Esophagus squamous epithelium (tissue), 5 donors: Measurements from ENCODE around the gene BACH2. TPM values are rescaled to one million over a fixed set of nuclear protein-coding genes. Genes with fewer than 3 reads are reported as not detected.

Experiments used
- DNase-seq: peaks from one replicate; lab custom pipeline; 2025; lab: John Stamatoyannopoulos, UW
- H3K27ac ChIP-seq, 4 donors: fragments of 200-600 bp; sonication (generic); one replicate each; pipeline ENCODE4 v1.5.1; 2016 to 2019; ENCODE audit warnings: mild to moderate bottlenecking in 1 of 4
- H3K27me3 ChIP-seq, 4 donors: fragments of 200-600 bp; sonication (generic); 1 replicate in 3 of 4; 2 replicates in 1 of 4; pipeline versions ENCODE4 v1.5.1 to v1.6.0; 2017 to 2021; ENCODE audit warnings: antibody characterized with exemption in 1 of 4
- H3K36me3 ChIP-seq, 3 donors: fragments of 200-600 bp; sonication (generic); one replicate each; pipeline ENCODE4 v1.5.1; 2016 to 2019
- H3K4me1 ChIP-seq, 3 donors: fragments of 200-600 bp; sonication (generic); one replicate each; pipeline ENCODE4 v1.5.1; 2017 to 2019
- H3K4me3 ChIP-seq, 4 donors: fragments of 200-600 bp; sonication (generic); 1 replicate in 3 of 4; 2 replicates in 1 of 4; pipeline ENCODE4 v1.5.1; 2016 to 2019; ENCODE audit warnings: mild to moderate bottlenecking in 2 of 4, moderate library complexity in 1 of 4
- H3K9me3 ChIP-seq, 3 donors: fragments of 200-600 bp; sonication (generic); one replicate each; pipeline ENCODE4 v1.5.1; 2016 to 2019
- POLR2A ChIP-seq, 4 donors: fragments of 450-650 bp; IDR thresholded peaks; one replicate each; pipeline ENCODE4 v1.6.1; 2017; ENCODE audit warnings: antibody characterized with exemption in 4 of 4, mild to moderate bottlenecking in 4 of 4, moderate library complexity in 3 of 4
- WGBS, 2 donors: methylation state at CpG; one replicate each; pipeline ENCODE4 v1.1.5; 2018; 5-methylcytosine and 5-hydroxymethylcytosine counted together
- intact Hi-C: fragments of 100-400 bp; cut with DNase I; formaldehyde crosslinking; loops from one replicate; pipeline ENCODE4 v1.15.0; 2022
- total RNA-seq, 4 donors: library from RNA; depleted of rRNA; stranded (reverse); fragments of >200 nt; gene quantifications; one replicate each; pipeline ENCODE4 v1.1.0, GENCODE V29; 2016
- TF ChIP-seq, protein P1 (sequence below), 6 experiments: fragments of 450-650 bp in 4 of 6; fragments of 200-600 bp in 2 of 6; sonication (generic) in 2 of 6; IDR thresholded peaks; one replicate each; pipeline ENCODE4 v1.5.1; 2016 to 2019; ENCODE audit warnings: antibody characterized with exemption in 6 of 6, mild to moderate bottlenecking in 4 of 6, moderate library complexity in 4 of 6
- donor health status: DM: yes; HTN: yes; CAD: no.

Gene BACH2
- total RNA-seq, 4 donors from 2014 or later = 0.22 to 6.1 (median 0.66) TPM

DNA sequence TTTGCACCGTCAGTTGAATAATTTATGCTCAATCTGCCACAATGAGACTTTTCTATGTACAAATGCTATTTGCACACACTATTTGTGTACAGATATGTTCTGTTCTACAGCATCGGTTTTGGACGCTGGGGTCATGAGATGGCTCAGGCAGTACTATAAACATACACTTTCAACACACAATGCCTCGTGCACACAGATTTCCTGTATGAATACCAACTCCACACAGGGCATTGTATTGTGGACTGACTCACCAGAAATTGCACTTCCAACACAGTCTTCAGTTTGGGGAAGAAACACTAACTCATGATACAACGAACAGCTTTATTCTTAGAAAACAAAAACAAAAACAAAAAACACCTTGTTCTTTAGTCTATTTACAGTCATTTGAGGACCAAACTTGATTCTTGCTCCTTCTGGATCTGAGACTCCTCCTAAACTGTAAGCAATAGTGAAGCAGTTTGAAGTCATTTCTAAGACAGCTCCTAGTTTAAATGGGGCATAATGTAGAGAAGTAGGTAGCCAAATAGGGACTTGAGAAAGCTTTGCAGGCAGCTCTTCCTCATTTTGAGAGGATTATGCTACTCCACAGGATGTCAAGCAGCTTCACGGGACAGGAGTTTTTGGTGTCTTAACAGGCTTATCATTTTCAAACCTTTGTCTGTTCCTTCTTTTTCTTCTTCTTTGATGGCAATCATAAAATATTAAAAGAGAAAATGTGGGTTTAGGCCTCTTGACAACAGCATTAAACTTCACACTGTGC lies 368.7 kb downstream of the BACH2 start:
- Histone ChIP-seq H3K36me3 (no peaks in the 10 kb centered on the region), H3K4me3 (no peak overlapping the region), H3K27ac (no peak overlapping the region), H3K9me3 (no peaks in the 10 kb centered on the region), H3K27me3 (no peaks in the 10 kb centered on the region), H3K4me1 (peaks cover 0 to 6% (median 0%) of the 10 kb centered on the region in 3 donors)
- DNase-seq = no peak
- intact Hi-C loops = no loop called here
- TF ChIP-seq, protein P1, sequence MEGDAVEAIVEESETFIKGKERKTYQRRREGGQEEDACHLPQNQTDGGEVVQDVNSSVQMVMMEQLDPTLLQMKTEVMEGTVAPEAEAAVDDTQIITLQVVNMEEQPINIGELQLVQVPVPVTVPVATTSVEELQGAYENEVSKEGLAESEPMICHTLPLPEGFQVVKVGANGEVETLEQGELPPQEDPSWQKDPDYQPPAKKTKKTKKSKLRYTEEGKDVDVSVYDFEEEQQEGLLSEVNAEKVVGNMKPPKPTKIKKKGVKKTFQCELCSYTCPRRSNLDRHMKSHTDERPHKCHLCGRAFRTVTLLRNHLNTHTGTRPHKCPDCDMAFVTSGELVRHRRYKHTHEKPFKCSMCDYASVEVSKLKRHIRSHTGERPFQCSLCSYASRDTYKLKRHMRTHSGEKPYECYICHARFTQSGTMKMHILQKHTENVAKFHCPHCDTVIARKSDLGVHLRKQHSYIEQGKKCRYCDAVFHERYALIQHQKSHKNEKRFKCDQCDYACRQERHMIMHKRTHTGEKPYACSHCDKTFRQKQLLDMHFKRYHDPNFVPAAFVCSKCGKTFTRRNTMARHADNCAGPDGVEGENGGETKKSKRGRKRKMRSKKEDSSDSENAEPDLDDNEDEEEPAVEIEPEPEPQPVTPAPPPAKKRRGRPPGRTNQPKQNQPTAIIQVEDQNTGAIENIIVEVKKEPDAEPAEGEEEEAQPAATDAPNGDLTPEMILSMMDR (IDR thresholded peaks at IDR 0.05) = no peak
- no peak for TF ChIP-seq POLR2A (IDR thresholded peaks at IDR 0.05)
- 51 to 63% methylated on average over 6 of the region's 6 CpGs for WGBS, 2 donors

DNA sequence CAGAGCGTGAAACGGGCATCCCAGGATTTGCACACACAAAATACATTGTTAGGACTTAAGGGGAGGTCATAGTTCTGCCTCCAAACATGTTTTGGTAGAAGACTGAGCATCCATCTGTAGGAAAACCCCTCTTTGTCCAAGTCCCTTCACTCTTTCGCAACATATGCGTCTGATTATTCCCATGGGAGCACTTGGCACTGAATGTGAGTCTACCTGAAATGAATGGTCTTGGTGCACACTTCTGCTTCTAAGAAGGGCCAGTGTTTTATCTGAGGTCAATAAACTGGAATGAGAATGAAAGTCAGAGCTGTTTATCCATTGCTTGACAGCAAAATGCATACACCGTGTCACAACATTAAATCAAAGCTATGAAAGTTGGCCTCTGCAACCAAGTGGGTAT lies 369.4 kb downstream of the BACH2 start:
- H3K4me1 ChIP-seq = peaks cover 0 to 6% (median 0%) of the 10 kb centered on the region in 3 donors
- no peak overlapping the region for H3K4me3 ChIP-seq
- H3K36me3 ChIP-seq = no peaks in the 10 kb centered on the region
- peaks cover 0 to 2% (median 0%) of the 10 kb centered on the region in 4 donors for H3K27me3 ChIP-seq
- no peak overlapping the region for H3K27ac ChIP-seq
- DNase-seq = no peak
- intact Hi-C loops = no loop called here
- no peaks in the 10 kb centered on the region for H3K9me3 ChIP-seq
- TF ChIP-seq, protein P1 (IDR thresholded peaks at IDR 0.05) = no peak
- TF ChIP-seq POLR2A (IDR thresholded peaks at IDR 0.05) = no peak
- WGBS, 2 donors = 87 to 96% methylated on average over 5 of the region's 5 CpGs

DNA sequence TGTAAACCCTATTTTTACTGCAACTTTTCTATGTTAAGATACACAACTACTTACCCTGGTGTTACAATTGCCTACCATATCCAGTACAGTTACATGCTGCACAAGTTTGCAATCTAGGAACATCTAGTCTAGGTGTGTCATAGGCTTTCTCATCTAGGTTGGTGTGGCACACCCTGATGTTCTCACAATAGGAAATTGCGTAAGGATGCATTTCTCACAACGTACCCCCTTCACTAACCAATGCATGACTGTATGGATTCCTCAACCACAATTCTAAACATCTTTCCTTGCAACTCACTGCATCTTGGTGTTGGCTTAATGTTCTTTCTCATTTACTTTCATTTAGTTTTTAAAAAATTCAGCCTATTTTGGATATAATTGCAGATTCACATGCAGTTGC lies 370.8 kb downstream of the BACH2 start:
- no peak overlapping the region for H3K27ac ChIP-seq
- TF ChIP-seq, protein P1 (IDR thresholded peaks at IDR 0.05) = no peak
- no peak for TF ChIP-seq POLR2A (IDR thresholded peaks at IDR 0.05)
- WGBS, 2 donors = 51 to 63% methylated on average over 2 of the region's 2 CpGs
- peaks cover 0 to 6% (median 0%) of the 10 kb centered on the region in 3 donors for H3K4me1 ChIP-seq
- H3K4me3 ChIP-seq = no peak overlapping the region
- peaks cover 0 to 8% (median 0%) of the 10 kb centered on the region in 4 donors for H3K27me3 ChIP-seq
- H3K9me3 ChIP-seq = no peaks in the 10 kb centered on the region
- DNase-seq = no peak
- intact Hi-C loops = no loop called here
- H3K36me3 ChIP-seq = no peaks in the 10 kb centered on the region

DNA sequence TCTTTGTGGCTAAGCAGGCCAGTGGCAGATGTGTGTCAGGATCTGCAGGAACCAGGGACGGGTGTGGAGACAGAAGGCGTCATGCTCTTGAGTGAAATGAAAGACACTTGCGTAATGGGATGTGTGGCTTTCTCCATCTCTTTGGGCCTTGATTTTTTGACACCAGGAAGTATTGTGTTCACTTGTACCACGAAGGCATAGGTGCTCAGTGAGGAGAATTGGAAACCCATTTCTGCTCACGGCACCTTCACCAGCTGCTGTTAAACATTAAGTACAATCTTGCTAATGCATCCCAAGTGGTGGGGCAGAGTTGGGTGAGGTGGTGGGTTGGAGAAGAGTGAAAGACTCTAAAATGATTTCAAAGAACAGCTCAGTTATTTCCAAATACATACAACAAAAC lies 372.4 kb downstream of the BACH2 start:
- WGBS, 2 donors = 65% methylated on average over 5 of the region's 5 CpGs
- Histone ChIP-seq H3K4me1 (peaks cover 0 to under 1% (median 0%) of the 10 kb centered on the region in 3 donors), H3K4me3 (no peak overlapping the region), H3K27me3 (peaks cover 0 to 8% (median 0%) of the 10 kb centered on the region in 4 donors), H3K27ac (no peak overlapping the region), H3K9me3 (no peaks in the 10 kb centered on the region), H3K36me3 (no peaks in the 10 kb centered on the region)
- TF ChIP-seq, protein P1 (IDR thresholded peaks at IDR 0.05) = no peak
- intact Hi-C loops = no loop called here
- no peak for DNase-seq

DNA sequence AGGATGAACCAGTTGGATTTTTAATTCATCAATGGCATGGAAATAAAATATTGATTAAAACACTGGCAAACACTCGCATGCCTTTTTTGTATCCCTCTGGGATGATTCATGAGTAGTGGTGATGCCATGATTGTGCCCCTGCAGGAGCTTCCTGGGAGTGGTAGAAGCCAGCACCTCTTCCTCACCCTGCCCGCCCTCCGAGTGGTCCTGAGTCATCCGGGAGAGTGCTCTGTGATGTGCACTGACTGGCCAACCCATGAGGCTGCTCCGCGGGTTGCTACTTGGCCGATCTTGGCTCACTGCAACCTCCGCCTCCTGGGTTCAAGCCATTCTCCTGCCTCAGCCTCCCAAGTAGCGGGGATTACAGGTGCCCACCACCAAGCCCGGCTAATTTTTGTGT lies 375.0 kb downstream of the BACH2 start:
- no peak overlapping the region for H3K4me3 ChIP-seq
- intact Hi-C loops = no loop called here
- TF ChIP-seq POLR2A (IDR thresholded peaks at IDR 0.05) = no peak
- TF ChIP-seq, protein P1 (IDR thresholded peaks at IDR 0.05) = no peak
- DNase-seq = no peak
- no peak overlapping the region for H3K27ac ChIP-seq
- WGBS, 2 donors = 66 to 78% methylated on average over 3 to 5 of the region's 10 CpGs
- peaks cover 0 to 6% (median 0%) of the 10 kb centered on the region in 3 donors for H3K9me3 ChIP-seq
- no peaks in the 10 kb centered on the region for H3K36me3 ChIP-seq
- H3K27me3 ChIP-seq = peaks cover 0 to 8% (median 0%) of the 10 kb centered on the region in 4 donors
- no peaks in the 10 kb centered on the region for H3K4me1 ChIP-seq
